GM13977 (cell line): ENCODE results near the gene PLIN5.
"Not testable (repeated sequence)": the region's sequence is repeated elsewhere in the genome, so short reads cannot be mapped to it uniquely, and the experiment has no call there.

Source experiments
- DNase-seq: peaks from one replicate; pipeline ENCODE4 v3.0.0; 2012; ENCODE audit warnings: low spot score
- CTCF ChIP-seq: IDR thresholded peaks from 2 replicates; pipeline ENCODE4 v1.5.1; 2012; ENCODE audit warnings: mild to moderate bottlenecking, control low read depth; ENCODE audit not compliant: insufficient read depth; ENCODE audit errors: extremely low read depth, missing control alignments
- in situ Hi-C: fragments of 300-500 bp; cut with MboI; formaldehyde crosslinking; loops from one replicate; pipeline ENCODE4 v1.12.0; 2022; ENCODE audit warnings: low sequenced_read_pairs, low pct_unique_long_range_greater_than_20kb, mixed read lengths, inconsistent platforms; ENCODE audit not compliant: unreplicated experiment

PLIN5 gene

GRCh38 chr19:4542896-4543841 is 8.1 kb upstream of the PLIN5 start:
- DNase-seq, result no peak
- no peak for TF ChIP-seq CTCF
- in situ Hi-C loops, result no loop called here

- not testable (repeated sequence) for DNase-seq
Observed at GRCh38 chr19:4541806-4542145, 6.8 kb upstream of the PLIN5 start.

GRCh38 chr19:4541114-4541805 is 6.2 kb upstream of the PLIN5 start:
- in situ Hi-C loops, result no loop called here
- DNase-seq, result no peak
- TF ChIP-seq CTCF, result no peak

More at GRCh38 chr19:4541806-4542145, 6.8 kb upstream of the PLIN5 start:
- in situ Hi-C loops, result not testable (repeated sequence)

GRCh38 chr19:4539693-4540581 is 4.9 kb upstream of the PLIN5 start, which contains the start of gene LRG1:
TSS of gene LRG1 (minus strand) at chr19:4540036. CDS start at chr19:4540013, 23 bp downstream.
- TF ChIP-seq CTCF, result no peak
- in situ Hi-C loops, result no loop called here
- DNase-seq, result peak; percentile 69

- no peak for DNase-seq
- no peak for TF ChIP-seq CTCF
- in situ Hi-C loops, result no loop called here
Observed at GRCh38 chr19:4539169-4539692, 4.2 kb upstream of the PLIN5 start.

- DNase-seq, result no peak
- no peak for TF ChIP-seq CTCF
- in situ Hi-C loops, result no loop called here
Observed at GRCh38 chr19:4538601-4538954, 3.6 kb upstream of the PLIN5 start.
